ENCODE measurements around the gene NHS.

Gene NHS

GRCh38 chrX:17374619-17375366, at the start of gene NHS:
Gene NHS, plus strand, starts transcription at chrX:17375200. Its CDS starts 558 bp downstream, at chrX:17375758.
- DNase-seq, result no peak

GRCh38 chrX:17328837-17329236, 46.2 kb upstream of the NHS start:
- no peak for DNase-seq

- no peak for DNase-seq
Measured at GRCh38 chrX:17336377-17336776, 38.6 kb upstream of the NHS start.

- DNase-seq, result no peak
Measured at GRCh38 chrX:17355976-17356375, 19.0 kb upstream of the NHS start.

GRCh38 chrX:17359500-17359899, 15.5 kb upstream of the NHS start:
- DNase-seq, result no peak

GRCh38 chrX:17361620-17362019, 13.4 kb upstream of the NHS start:
- DNase-seq, result no peak

- no peak for DNase-seq
Measured at GRCh38 chrX:17368002-17368401, 7.0 kb upstream of the NHS start.

- DNase-seq, result no peak
Measured at GRCh38 chrX:17369309-17369708, 5.7 kb upstream of the NHS start.

GRCh38 chrX:17370191-17370590, 4.8 kb upstream of the NHS start:
- no peak for DNase-seq

GRCh38 chrX:17372052-17372451, 2.9 kb upstream of the NHS start:
- no peak for DNase-seq

- DNase-seq, result no peak
Measured at GRCh38 chrX:17373337-17373736, 1.7 kb upstream of the NHS start.

GRCh38 chrX:17375367-17375636, 302 bp downstream of the NHS start:
- DNase-seq, result no peak

- no peak for DNase-seq
Measured at GRCh38 chrX:17375637-17376430, 834 bp downstream of the NHS start.

GRCh38 chrX:17376431-17377077, 1.6 kb downstream of the NHS start:
- no peak for DNase-seq

- DNase-seq, result peak; percentile 8
Measured at GRCh38 chrX:17377091-17377717, 2.2 kb downstream of the NHS start.

- DNase-seq, result no peak
Measured at GRCh38 chrX:17377795-17378194, 2.8 kb downstream of the NHS start.

- DNase-seq, result no peak
Measured at GRCh38 chrX:17380221-17380620, 5.2 kb downstream of the NHS start.

- no peak for DNase-seq
Measured at GRCh38 chrX:17390419-17390850, 15.4 kb downstream of the NHS start.

- DNase-seq, result no peak
Measured at GRCh38 chrX:17395154-17395553, 20.2 kb downstream of the NHS start.

- DNase-seq, result no peak
Measured at GRCh38 chrX:17397074-17397473, 22.1 kb downstream of the NHS start.

- no peak for DNase-seq
Measured at GRCh38 chrX:17403189-17403691, 28.2 kb downstream of the NHS start.

- no peak for DNase-seq
Measured at GRCh38 chrX:17403972-17404371, 29.0 kb downstream of the NHS start.

- no peak for DNase-seq
Measured at GRCh38 chrX:17405225-17405969, 30.4 kb downstream of the NHS start.
